Lower leg skin (tissue), 3 donors: ENCODE results near the gene WDFY2.

Source experiments
- POLR2A ChIP-seq, 2 donors: fragments of 450-650 bp; IDR thresholded peaks; one replicate each; pipeline ENCODE4 v1.6.1; 2016 to 2017; ENCODE audit warnings: antibody characterized with exemption in 2 of 2, mild to moderate bottlenecking in 1 of 2, moderate library complexity in 1 of 2
- TF ChIP-seq, protein P1 (sequence below), 3 donors: fragments of 450-650 bp; IDR thresholded peaks; one replicate each; pipeline ENCODE4 v1.5.1; 2016; ENCODE audit warnings: antibody characterized with exemption in 3 of 3, mild to moderate bottlenecking in 3 of 3, moderate library complexity in 2 of 3

DNA sequence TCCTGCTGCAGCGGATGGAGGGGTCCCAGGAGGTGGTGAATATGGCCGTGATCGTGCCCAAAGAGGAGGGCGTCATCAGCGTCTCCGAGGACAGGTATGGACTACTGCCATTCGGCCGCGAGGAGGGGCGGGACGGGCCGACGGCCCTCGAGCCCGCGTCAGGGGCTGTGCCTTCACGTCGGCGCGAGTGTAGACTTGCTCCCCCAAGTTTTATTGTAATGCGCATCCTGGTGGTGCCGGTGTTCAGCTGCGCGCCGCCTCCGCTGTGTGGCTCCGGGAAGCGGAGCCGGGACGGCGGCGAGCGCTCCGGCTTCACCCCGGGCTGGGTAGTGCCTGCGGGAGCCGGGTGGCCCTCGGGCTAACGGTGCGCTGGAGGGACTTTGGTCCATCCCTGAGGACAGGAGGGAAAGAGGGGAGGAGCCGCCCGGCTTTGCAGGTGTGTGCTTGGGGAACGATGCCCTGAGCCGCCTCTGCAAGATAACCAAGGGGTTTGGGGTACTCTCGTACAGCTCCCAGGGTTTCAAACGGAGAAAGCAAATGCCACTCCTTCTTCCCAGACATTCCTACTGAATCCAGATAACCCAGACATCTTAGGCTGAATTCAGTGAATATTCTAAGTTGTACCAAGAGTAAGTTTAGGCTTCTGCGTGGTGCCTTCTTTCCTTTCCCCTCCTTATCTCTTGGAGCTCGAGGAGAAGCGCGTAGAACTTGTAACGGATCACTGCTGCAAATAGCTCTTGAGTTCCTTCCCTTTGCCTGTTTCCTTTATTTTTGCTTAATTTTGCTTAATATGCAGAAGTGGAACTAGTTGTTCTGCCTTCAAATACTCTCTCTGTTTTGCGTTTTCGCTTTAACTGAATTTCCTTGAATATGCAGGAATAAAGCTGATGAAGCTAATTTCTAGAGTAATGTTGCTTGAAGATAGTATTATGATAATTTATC lies 740 bp downstream of the WDFY2 start:
- TF ChIP-seq, protein P1, sequence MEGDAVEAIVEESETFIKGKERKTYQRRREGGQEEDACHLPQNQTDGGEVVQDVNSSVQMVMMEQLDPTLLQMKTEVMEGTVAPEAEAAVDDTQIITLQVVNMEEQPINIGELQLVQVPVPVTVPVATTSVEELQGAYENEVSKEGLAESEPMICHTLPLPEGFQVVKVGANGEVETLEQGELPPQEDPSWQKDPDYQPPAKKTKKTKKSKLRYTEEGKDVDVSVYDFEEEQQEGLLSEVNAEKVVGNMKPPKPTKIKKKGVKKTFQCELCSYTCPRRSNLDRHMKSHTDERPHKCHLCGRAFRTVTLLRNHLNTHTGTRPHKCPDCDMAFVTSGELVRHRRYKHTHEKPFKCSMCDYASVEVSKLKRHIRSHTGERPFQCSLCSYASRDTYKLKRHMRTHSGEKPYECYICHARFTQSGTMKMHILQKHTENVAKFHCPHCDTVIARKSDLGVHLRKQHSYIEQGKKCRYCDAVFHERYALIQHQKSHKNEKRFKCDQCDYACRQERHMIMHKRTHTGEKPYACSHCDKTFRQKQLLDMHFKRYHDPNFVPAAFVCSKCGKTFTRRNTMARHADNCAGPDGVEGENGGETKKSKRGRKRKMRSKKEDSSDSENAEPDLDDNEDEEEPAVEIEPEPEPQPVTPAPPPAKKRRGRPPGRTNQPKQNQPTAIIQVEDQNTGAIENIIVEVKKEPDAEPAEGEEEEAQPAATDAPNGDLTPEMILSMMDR (IDR thresholded peaks at IDR 0.05), result no peak
- no peak for TF ChIP-seq POLR2A (IDR thresholded peaks at IDR 0.05)
